ELR (cell line): Measurements from ENCODE around the gene AKAP14.
A peak's percentile ranks its signal among the peaks of the same experiment; 100 is the strongest.
"Not testable (repeated sequence)": the region's sequence is repeated elsewhere in the genome, so short reads cannot be mapped to it uniquely, and the experiment has no call there.

ENCODE experiments used
- DNase-seq: peaks from one replicate; pipeline ENCODE4 v3.0.0-alpha.2; 2015; ENCODE audit warnings: low read depth

The AKAP14 gene

GRCh38 chrX:119922391-119922790 lies 26.7 kb downstream of the AKAP14 start:
- DNase-seq = not testable (repeated sequence)

GRCh38 chrX:119935215-119935874 lies 39.7 kb downstream of the AKAP14 start:
- no peak for DNase-seq

- DNase-seq = no peak
Observed at GRCh38 chrX:119941336-119941735, 45.6 kb downstream of the AKAP14 start.

GRCh38 chrX:119942173-119942819 lies 46.6 kb downstream of the AKAP14 start:
- DNase-seq = no peak

GRCh38 chrX:119942831-119943184 lies 47.1 kb downstream of the AKAP14 start:
- DNase-seq = peak; percentile 25

- DNase-seq = peak; percentile 93
Observed at GRCh38 chrX:119943185-119943988, 47.7 kb downstream of the AKAP14 start, which contains the start of gene NKAP. Gene NKAP, minus strand, starts transcription at chrX:119943751. Its CDS starts 146 bp downstream, at chrX:119943605.

- DNase-seq = no peak
Observed at GRCh38 chrX:119945481-119945880, 49.8 kb downstream of the AKAP14 start.

- no peak for DNase-seq
Observed at GRCh38 chrX:119948381-119948780, 52.7 kb downstream of the AKAP14 start.

GRCh38 chrX:119954374-119954773 lies 58.7 kb downstream of the AKAP14 start:
- DNase-seq = no peak

GRCh38 chrX:119955807-119956570 lies 60.3 kb downstream of the AKAP14 start:
- not testable (repeated sequence) for DNase-seq

GRCh38 chrX:119960625-119961024 lies 64.9 kb downstream of the AKAP14 start:
- no peak for DNase-seq

GRCh38 chrX:119966837-119967236 lies 71.1 kb downstream of the AKAP14 start:
- not testable (repeated sequence) for DNase-seq
